Esophagus muscularis mucosa (tissue), 4 donors: ENCODE results near the gene LSM8.

ENCODE experiments used
- EP300 ChIP-seq: sonication (generic); formaldehyde crosslinking; IDR thresholded peaks from one replicate; pipeline ENCODE4 v1.6.1; 2017; ENCODE audit warnings: antibody characterized with exemption
- POLR2A ChIP-seq: fragments of 450-650 bp; IDR thresholded peaks from one replicate; pipeline ENCODE4 v1.6.1; 2017; ENCODE audit warnings: antibody characterized with exemption, moderate library complexity, mild to moderate bottlenecking, low read depth
- POLR2AphosphoS5 ChIP-seq, 2 donors: sonication (generic); formaldehyde crosslinking; IDR thresholded peaks; one replicate each; pipeline ENCODE4 v1.6.1; 2017; ENCODE audit warnings: antibody characterized with exemption in 2 of 2
- TF ChIP-seq, protein P1 (sequence below), 3 experiments: fragments of 200-600 bp in 2 of 3; fragments of 450-650 bp in 1 of 3; sonication (generic) in 2 of 3; IDR thresholded peaks; one replicate each; pipeline ENCODE4 v1.5.1; 2017 to 2019; ENCODE audit warnings: antibody characterized with exemption in 3 of 3, mild to moderate bottlenecking in 2 of 3, moderate library complexity in 1 of 3

DNA sequence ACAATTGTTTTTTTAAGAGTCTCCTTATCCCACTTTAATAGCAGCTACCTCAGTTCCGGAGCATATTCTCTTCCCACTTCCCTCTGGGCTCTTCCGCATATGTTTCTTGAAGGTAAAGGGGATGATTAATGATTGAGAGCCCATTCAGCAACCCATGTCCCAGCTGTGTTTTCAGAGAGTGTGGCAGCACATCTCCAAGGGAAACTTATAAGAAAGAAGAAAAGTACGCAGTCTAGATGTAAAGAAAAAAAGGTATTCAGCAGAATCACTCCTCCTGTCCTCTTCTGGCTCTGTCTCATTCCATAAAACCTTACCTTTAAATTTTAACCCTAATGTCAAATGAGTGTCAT is 30.8 kb downstream of the LSM8 start:
- TF ChIP-seq, protein P1, sequence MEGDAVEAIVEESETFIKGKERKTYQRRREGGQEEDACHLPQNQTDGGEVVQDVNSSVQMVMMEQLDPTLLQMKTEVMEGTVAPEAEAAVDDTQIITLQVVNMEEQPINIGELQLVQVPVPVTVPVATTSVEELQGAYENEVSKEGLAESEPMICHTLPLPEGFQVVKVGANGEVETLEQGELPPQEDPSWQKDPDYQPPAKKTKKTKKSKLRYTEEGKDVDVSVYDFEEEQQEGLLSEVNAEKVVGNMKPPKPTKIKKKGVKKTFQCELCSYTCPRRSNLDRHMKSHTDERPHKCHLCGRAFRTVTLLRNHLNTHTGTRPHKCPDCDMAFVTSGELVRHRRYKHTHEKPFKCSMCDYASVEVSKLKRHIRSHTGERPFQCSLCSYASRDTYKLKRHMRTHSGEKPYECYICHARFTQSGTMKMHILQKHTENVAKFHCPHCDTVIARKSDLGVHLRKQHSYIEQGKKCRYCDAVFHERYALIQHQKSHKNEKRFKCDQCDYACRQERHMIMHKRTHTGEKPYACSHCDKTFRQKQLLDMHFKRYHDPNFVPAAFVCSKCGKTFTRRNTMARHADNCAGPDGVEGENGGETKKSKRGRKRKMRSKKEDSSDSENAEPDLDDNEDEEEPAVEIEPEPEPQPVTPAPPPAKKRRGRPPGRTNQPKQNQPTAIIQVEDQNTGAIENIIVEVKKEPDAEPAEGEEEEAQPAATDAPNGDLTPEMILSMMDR (IDR thresholded peaks at IDR 0.05): no peak
- TF ChIP-seq POLR2A: no peak
- no peak for TF ChIP-seq POLR2AphosphoS5 (IDR thresholded peaks at IDR 0.05)
- TF ChIP-seq EP300: no peak
